ENCODE results near the gene RERE.

RERE gene

GRCh38 chr1:8367571-8368194 lies 449.8 kb downstream of the RERE start:
- H3K27ac ChIP-seq (ENCODE audit: low read depth, low read length) = no peak overlapping the region
- no peak for TF ChIP-seq EZH2phosphoT487 (IDR thresholded peaks at IDR 0.05; ENCODE audit: borderline replicate concordance, low read length)
- H3F3A ChIP-seq (ENCODE audit: control insufficient read depth, insufficient read depth) = no peaks in the 10 kb centered on the region
- H3K9me3 ChIP-seq (ENCODE audit: control insufficient read depth, insufficient read depth, low read length) = no peaks in the 10 kb centered on the region
- no peak overlapping the region for H3K4me3 ChIP-seq (ENCODE audit: low read length)
- peaks cover 80% of the 10 kb centered on the region for H3K36me3 ChIP-seq (ENCODE audit: control insufficient read depth, low read length)
- H4K20me1 ChIP-seq (ENCODE audit: control insufficient read depth, insufficient read depth, low read depth, low read length) = peaks cover 16% of the 10 kb centered on the region; the same call in 1 of the 2 replicates
- peaks cover 62% of the 10 kb centered on the region for H3K79me2 ChIP-seq (ENCODE audit: control insufficient read depth, low read length)
- H3K27me3 ChIP-seq (ENCODE audit: control insufficient read depth, low read length) = no peaks in the 10 kb centered on the region
- H3K4me2 ChIP-seq (ENCODE audit: low read length) = no peak overlapping the region
- no peaks in the 10 kb centered on the region for H3K9me2 ChIP-seq (replicated peaks; ENCODE audit: control insufficient read depth, low read length)
- H3K4me1 ChIP-seq (ENCODE audit: control insufficient read depth, low read length) = no peaks in the 10 kb centered on the region

- Histone ChIP-seq H3K27me3 (ENCODE audit: control insufficient read depth, low read length) (no peaks in the 10 kb centered on the region), H4K20me1 (ENCODE audit: control insufficient read depth, insufficient read depth, low read depth, low read length) (peaks cover 16% of the 10 kb centered on the region; the same call in 1 of the 2 replicates), H3F3A (ENCODE audit: control insufficient read depth, insufficient read depth) (no peaks in the 10 kb centered on the region), H3K9me2 (replicated peaks; ENCODE audit: control insufficient read depth, low read length) (no peaks in the 10 kb centered on the region), H3K79me2 (ENCODE audit: control insufficient read depth, low read length) (peaks cover 43% of the 10 kb centered on the region), H3K27ac (ENCODE audit: low read depth, low read length) (no peak overlapping the region), H3K36me3 (ENCODE audit: control insufficient read depth, low read length) (peaks cover 80% of the 10 kb centered on the region), H3K4me1 (ENCODE audit: control insufficient read depth, low read length) (no peaks in the 10 kb centered on the region), H3K4me2 (ENCODE audit: low read length) (no peak overlapping the region), H3K9me3 (ENCODE audit: control insufficient read depth, insufficient read depth, low read length) (no peaks in the 10 kb centered on the region), H3K4me3 (ENCODE audit: low read length) (no peak overlapping the region)
- TF ChIP-seq EZH2phosphoT487 (IDR thresholded peaks at IDR 0.05; ENCODE audit: borderline replicate concordance, low read length) = no peak
- TF ChIP-seq CTCF (IDR thresholded peaks at IDR 0.05; ENCODE audit: low read depth, low read length, poor library complexity, severe bottlenecking) = no peak
Observed at GRCh38 chr1:8365661-8366362, 451.6 kb downstream of the RERE start.

- H3K36me3 ChIP-seq (ENCODE audit: control insufficient read depth, low read length) = peaks cover 78% of the 10 kb centered on the region
- no peaks in the 10 kb centered on the region for H3F3A ChIP-seq (ENCODE audit: control insufficient read depth, insufficient read depth)
- no peaks in the 10 kb centered on the region for H3K27me3 ChIP-seq (ENCODE audit: control insufficient read depth, low read length)
- no peaks in the 10 kb centered on the region for H3K4me1 ChIP-seq (ENCODE audit: control insufficient read depth, low read length)
- no peak overlapping the region for H3K4me2 ChIP-seq (ENCODE audit: low read length)
- H3K27ac ChIP-seq (ENCODE audit: low read depth, low read length) = no peak overlapping the region
- H3K9me3 ChIP-seq (ENCODE audit: control insufficient read depth, insufficient read depth, low read length) = no peaks in the 10 kb centered on the region
- no peak overlapping the region for H3K4me3 ChIP-seq (ENCODE audit: low read length)
- peaks cover 16% of the 10 kb centered on the region; the same call in 1 of the 2 replicates for H4K20me1 ChIP-seq (ENCODE audit: control insufficient read depth, insufficient read depth, low read depth, low read length)
- H3K9me2 ChIP-seq (replicated peaks; ENCODE audit: control insufficient read depth, low read length) = no peaks in the 10 kb centered on the region
- peaks cover 33% of the 10 kb centered on the region for H3K79me2 ChIP-seq (ENCODE audit: control insufficient read depth, low read length)
- no peak for TF ChIP-seq CTCF (IDR thresholded peaks at IDR 0.05; ENCODE audit: low read depth, low read length, poor library complexity, severe bottlenecking)
- no peak for TF ChIP-seq EZH2phosphoT487 (IDR thresholded peaks at IDR 0.05; ENCODE audit: borderline replicate concordance, low read length)
Observed at GRCh38 chr1:8364528-8365442, 452.7 kb downstream of the RERE start.
